Measurements from ENCODE around the gene TRAFD1. TPM values are rescaled to one million over a fixed set of nuclear protein-coding genes. Genes with fewer than 3 reads are reported as not detected.

Gene TRAFD1
- total and polyA plus RNA-seq, 9 of the 15 experiments (the other 6 are each of a cell fraction or from before 2014, with no cell fraction given): 41.3 to 85.5 (median 54.5) TPM

DNA sequence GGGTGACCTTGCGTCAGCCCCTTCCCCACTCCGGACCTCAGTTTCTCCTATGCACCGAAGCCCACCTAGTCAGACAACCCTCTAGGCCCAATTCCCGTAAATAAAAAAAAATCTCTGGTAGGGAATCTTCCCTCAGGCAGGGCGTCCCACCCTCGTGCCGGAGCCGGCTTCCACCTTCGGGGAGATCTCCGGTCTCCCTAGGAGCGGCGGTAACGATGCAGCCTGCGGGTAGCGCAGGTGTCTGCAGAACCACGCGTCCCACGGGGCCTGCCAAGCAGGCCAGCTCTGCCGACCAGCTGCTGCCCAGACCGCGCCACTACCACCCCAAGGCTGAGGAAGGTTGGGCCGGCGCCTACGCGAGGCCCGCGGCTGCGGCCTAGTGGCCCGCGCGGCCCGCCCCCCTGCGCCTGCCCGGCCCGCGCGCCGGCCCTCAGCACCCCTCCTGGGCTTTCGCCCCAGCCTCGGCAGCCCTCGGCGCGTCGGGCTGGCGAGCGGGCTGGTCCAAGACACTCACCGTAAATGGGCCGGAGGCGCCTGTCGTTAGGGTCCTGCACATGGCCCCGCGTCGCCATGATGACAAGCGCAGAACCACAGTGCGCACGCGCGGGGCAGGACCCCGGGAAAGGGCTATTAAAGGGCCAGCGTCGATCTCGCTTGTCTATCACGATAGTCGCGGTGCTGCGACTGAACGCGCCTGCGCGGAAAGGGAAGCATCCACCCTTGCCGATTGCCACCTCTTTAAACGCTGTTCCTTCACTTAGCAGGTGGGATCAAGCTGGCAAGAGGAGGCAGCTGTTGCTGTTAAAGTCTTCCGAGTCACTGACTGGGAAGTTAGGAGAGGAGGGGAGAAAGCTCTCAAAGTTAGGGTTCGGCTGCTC lies 16.9 kb upstream of the TRAFD1 start, which contains the start of gene NAA25 (continued):
- TF ChIP-seq DDX20 (tag; IDR thresholded peaks at IDR 0.05; ENCODE audit: low read depth) (no peak), PHB2 (IDR thresholded peaks at IDR 0.05; ENCODE audit: low read depth) (no peak), CREB1 (IDR thresholded peaks at IDR 0.05) (peak; percentile 54; the same call in 1 of the 2 replicates), CREB1 (CRISPR knock-in tag; IDR thresholded peaks at IDR 0.05) (peak; percentile 44), POLR3G (IDR thresholded peaks at IDR 0.05; ENCODE audit: extremely low read depth, insufficient read length, insufficient replicate concordance) (no peak), NR2F6 (CRISPR knock-in tag; IDR thresholded peaks at IDR 0.05) (no peak), POLR2AphosphoS2 (IDR thresholded peaks at IDR 0.05; ENCODE audit: low read length) (no peak), RBM17 (IDR thresholded peaks at IDR 0.05; ENCODE audit: borderline replicate concordance, low read depth, low read length) (no peak), NFATC3 (IDR thresholded peaks at IDR 0.05) (no peak), HMG20A (CRISPR knock-in tag; conservative IDR thresholded peaks at IDR 0.05) (no peak), L3MBTL2 (IDR thresholded peaks at IDR 0.05) (peak; percentile 93), KLF13 (tag; IDR thresholded peaks at IDR 0.05; ENCODE audit: borderline replicate concordance, low read depth) (peak; percentile 65; the same call in 1 of the 2 replicates), ASH1L (IDR thresholded peaks at IDR 0.05; ENCODE audit: borderline replicate concordance, low read depth, partially characterized antibody) (no peak), MTA2 (IDR thresholded peaks at IDR 0.05; ENCODE audit: low read depth) (no peak)
- TF ChIP-seq, protein P1, sequence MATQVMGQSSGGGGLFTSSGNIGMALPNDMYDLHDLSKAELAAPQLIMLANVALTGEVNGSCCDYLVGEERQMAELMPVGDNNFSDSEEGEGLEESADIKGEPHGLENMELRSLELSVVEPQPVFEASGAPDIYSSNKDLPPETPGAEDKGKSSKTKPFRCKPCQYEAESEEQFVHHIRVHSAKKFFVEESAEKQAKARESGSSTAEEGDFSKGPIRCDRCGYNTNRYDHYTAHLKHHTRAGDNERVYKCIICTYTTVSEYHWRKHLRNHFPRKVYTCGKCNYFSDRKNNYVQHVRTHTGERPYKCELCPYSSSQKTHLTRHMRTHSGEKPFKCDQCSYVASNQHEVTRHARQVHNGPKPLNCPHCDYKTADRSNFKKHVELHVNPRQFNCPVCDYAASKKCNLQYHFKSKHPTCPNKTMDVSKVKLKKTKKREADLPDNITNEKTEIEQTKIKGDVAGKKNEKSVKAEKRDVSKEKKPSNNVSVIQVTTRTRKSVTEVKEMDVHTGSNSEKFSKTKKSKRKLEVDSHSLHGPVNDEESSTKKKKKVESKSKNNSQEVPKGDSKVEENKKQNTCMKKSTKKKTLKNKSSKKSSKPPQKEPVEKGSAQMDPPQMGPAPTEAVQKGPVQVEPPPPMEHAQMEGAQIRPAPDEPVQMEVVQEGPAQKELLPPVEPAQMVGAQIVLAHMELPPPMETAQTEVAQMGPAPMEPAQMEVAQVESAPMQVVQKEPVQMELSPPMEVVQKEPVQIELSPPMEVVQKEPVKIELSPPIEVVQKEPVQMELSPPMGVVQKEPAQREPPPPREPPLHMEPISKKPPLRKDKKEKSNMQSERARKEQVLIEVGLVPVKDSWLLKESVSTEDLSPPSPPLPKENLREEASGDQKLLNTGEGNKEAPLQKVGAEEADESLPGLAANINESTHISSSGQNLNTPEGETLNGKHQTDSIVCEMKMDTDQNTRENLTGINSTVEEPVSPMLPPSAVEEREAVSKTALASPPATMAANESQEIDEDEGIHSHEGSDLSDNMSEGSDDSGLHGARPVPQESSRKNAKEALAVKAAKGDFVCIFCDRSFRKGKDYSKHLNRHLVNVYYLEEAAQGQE (IDR thresholded peaks at IDR 0.05; ENCODE audit: borderline replicate concordance): no peak
- TF ChIP-seq, protein P1 (CRISPR knock-in tag; IDR thresholded peaks at IDR 0.05; ENCODE audit: low read depth): no peak
- TF ChIP-seq, protein P2, sequence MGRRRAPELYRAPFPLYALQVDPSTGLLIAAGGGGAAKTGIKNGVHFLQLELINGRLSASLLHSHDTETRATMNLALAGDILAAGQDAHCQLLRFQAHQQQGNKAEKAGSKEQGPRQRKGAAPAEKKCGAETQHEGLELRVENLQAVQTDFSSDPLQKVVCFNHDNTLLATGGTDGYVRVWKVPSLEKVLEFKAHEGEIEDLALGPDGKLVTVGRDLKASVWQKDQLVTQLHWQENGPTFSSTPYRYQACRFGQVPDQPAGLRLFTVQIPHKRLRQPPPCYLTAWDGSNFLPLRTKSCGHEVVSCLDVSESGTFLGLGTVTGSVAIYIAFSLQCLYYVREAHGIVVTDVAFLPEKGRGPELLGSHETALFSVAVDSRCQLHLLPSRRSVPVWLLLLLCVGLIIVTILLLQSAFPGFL (CRISPR knock-in tag; IDR thresholded peaks at IDR 0.05): no peak
- TF ChIP-seq, protein P3, sequence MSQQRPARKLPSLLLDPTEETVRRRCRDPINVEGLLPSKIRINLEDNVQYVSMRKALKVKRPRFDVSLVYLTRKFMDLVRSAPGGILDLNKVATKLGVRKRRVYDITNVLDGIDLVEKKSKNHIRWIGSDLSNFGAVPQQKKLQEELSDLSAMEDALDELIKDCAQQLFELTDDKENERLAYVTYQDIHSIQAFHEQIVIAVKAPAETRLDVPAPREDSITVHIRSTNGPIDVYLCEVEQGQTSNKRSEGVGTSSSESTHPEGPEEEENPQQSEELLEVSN (IDR thresholded peaks at IDR 0.05; ENCODE audit: borderline replicate concordance in 1 of 2, extremely low read depth in 1 of 2, insufficient read depth in 1 of 2, insufficient read length in 1 of 2, low read depth in 1 of 2, low read length in 1 of 2, poor library complexity in 1 of 2, severe bottlenecking in 1 of 2): peak; percentile 80
